ENCODE data around the gene ARHGAP31. TPM values are rescaled to one million over a fixed set of nuclear protein-coding genes. Genes with fewer than 3 reads are reported as not detected.

Gene ARHGAP31
- total and polyA plus RNA-seq, 2 of the 8 experiments (the other 6 are each of a cell fraction or from before 2014, with no cell fraction given), result 1.1 to 7.6 TPM

- Histone ChIP-seq H2BK12ac (ENCODE audit: low read depth, low read length) (no peak overlapping the region), H4K20me1 (replicated peaks in 1 of 2; ENCODE audit: control insufficient read depth in 1 of 2, insufficient read depth in 2 of 2, low read length in 2 of 2) (no peaks in the 10 kb centered on the region), H3K9ac (replicated peaks in 1 of 4; ENCODE audit: extremely low read depth in 1 of 4, low read depth in 3 of 4, low read length in 3 of 4) (no peak overlapping the region), H2AFZ (ENCODE audit: low read length) (no peak overlapping the region), H3K79me2 (ENCODE audit: control insufficient read depth in 1 of 2, insufficient read depth in 2 of 2, low read length in 2 of 2) (no peaks in the 10 kb centered on the region), H3K23ac (ENCODE audit: insufficient read length) (no peak overlapping the region), H2BK20ac (ENCODE audit: low read length) (no peak overlapping the region), H3K23me2 (ENCODE audit: low read depth, low read length) (no peaks in the 10 kb centered on the region), H4K8ac (ENCODE audit: extremely low read depth, insufficient read depth, low read length) (no peak overlapping the region), H3K9me3 (ENCODE audit: insufficient read depth in 2 of 2, low read depth in 1 of 2, low read length in 1 of 2) (no peaks in the 10 kb centered on the region), H2BK120ac (replicated peaks; ENCODE audit: low read depth, low read length) (no peak overlapping the region), H4K5ac (ENCODE audit: insufficient read length, low read depth, low read length) (no peak overlapping the region), H3K4me3 (ENCODE audit: extremely low read depth in 1 of 4, insufficient read depth in 2 of 4, low read depth in 3 of 4, low read length in 4 of 4) (no peak overlapping the region), H2BK15ac (ENCODE audit: low read length) (no peak overlapping the region), H3K27ac (ENCODE audit: low read depth, low read length) (no peak overlapping the region), H3K79me1 (ENCODE audit: low read depth, low read length) (no peaks in the 10 kb centered on the region), H3K4ac (replicated peaks; ENCODE audit: insufficient read length, low read depth, low read length) (no peak overlapping the region), H3K36me3 (ENCODE audit: control insufficient read depth in 2 of 4, insufficient read depth in 4 of 4, low read length in 3 of 4) (no peaks in the 10 kb centered on the region), H2AK5ac (ENCODE audit: low read depth, low read length) (no peak overlapping the region), H3K18ac (ENCODE audit: extremely low read depth, low read length) (no peak overlapping the region), H2BK5ac (ENCODE audit: low read depth, low read length) (no peak overlapping the region), H3K56ac (replicated peaks; ENCODE audit: insufficient read length, low read depth, low read length) (no peak overlapping the region), H3K4me1 (replicated peaks in 1 of 4; ENCODE audit: control insufficient read depth in 3 of 4, insufficient read depth in 4 of 4, low read length in 3 of 4) (peaks cover 0 to 5% (median 0%) of the 10 kb centered on the region in 4 experiments; a peak in 1 of 7 replicates), H4K91ac (replicated peaks; ENCODE audit: insufficient read length, low read length) (no peak overlapping the region), H3K14ac (ENCODE audit: insufficient read length) (no peak overlapping the region), H3K4me2 (ENCODE audit: insufficient read depth in 1 of 2, low read depth in 2 of 2, low read length in 2 of 2) (no peak overlapping the region), H3K27me3 (replicated peaks in 1 of 4; ENCODE audit: control insufficient read depth in 3 of 4, extremely low read depth in 1 of 4, insufficient read depth in 3 of 4, low read length in 3 of 4) (no peaks in the 10 kb centered on the region)
- 84% methylated on average over 8 of the region's 8 CpGs; no CpG with 5 or more reads in 1 of the 2 experiments for WGBS, 2 experiments (ENCODE audit: extremely low coverage in 1 of 2, insufficient coverage in 1 of 2, insufficient read length in 1 of 2, insufficient replicate concordance in 2 of 2, low coverage in 1 of 2, low lambda C conversion rate in 2 of 2, missing lambda C conversion rate in 1 of 2)
- FAIRE-seq (no peak), DNase-seq (ENCODE audit: low read depth in 1 of 2, low spot score in 2 of 2) (no peak)
- ChIA-PET CTCF (ENCODE audit: partially characterized antibody) (interaction anchor here (1.0 to 2.5 kb wide), 4 partner anchors 25 to 137 kb away, joined by 3 to 9 read pairs (median 4); partner anchors contain the start of gene B4GALT4), POLR2A (ENCODE audit: partially characterized antibody) (no interaction called here)
- TF ChIP-seq EZH2 (IDR thresholded peaks at IDR 0.05; ENCODE audit: low read depth, low read length, severe bottlenecking), result no peak
- no peak for TF ChIP-seq POU5F1 (IDR thresholded peaks at IDR 0.05; ENCODE audit: low read depth, low read length)
- TF ChIP-seq RBBP5 (IDR thresholded peaks at IDR 0.05; ENCODE audit: borderline replicate concordance, low read depth, low read length), result no peak
- no peak for TF ChIP-seq CBX5 (IDR thresholded peaks at IDR 0.05; ENCODE audit: low read depth, low read length)
Observed at GRCh38 chr3:119378259-119378803, 84.1 kb downstream of the ARHGAP31 start.

All from H1 (cell line).